Mammary epithelial cell (primary cell): ENCODE results near the gene FARP1.

ENCODE experiments used
- CTCF ChIP-seq, 2 donors: IDR thresholded peaks in 1 of 2; conservative IDR thresholded peaks in 1 of 2; 2 replicates each; pipeline ENCODE4 v1.5.1; 2011 to 2012; ENCODE audit warnings: inconsistent platforms in 2 of 2, low read length in 2 of 2, mild to moderate bottlenecking in 2 of 2, control low read depth in 1 of 2, low read depth in 1 of 2; ENCODE audit not compliant: insufficient read depth in 1 of 2; ENCODE audit errors: extremely low read depth in 1 of 2
- EZH2 ChIP-seq: IDR thresholded peaks from 2 replicates; pipeline ENCODE4 v1.6.1; 2012; ENCODE audit warnings: low read length, inconsistent platforms, borderline replicate concordance

- TF ChIP-seq CTCF (conservative IDR thresholded peaks at IDR 0.05 in 1 of 2, IDR thresholded peaks at IDR 0.05 in 1 of 2; ENCODE audit: extremely low read depth in 1 of 2, insufficient read depth in 1 of 2, low read depth in 1 of 2, low read length in 2 of 2) = no peak
- no peak for TF ChIP-seq EZH2
Observed at GRCh38 chr13:98415326-98416070, 272.6 kb downstream of the FARP1 start.
